Measurements from ENCODE around the gene ZIC1. TPM values are rescaled to one million over a fixed set of nuclear protein-coding genes. Genes with fewer than 3 reads are reported as not detected.

Gene ZIC1
- total and polyA plus RNA-seq, 2 of the 13 experiments (the other 11 are each of a cell fraction or from before 2014, with no cell fraction given): not detected

GRCh38 chr3:147391781-147392624 lies 17.2 kb upstream of the ZIC1 start:
- intact Hi-C loops (cut with micrococcal nuclease; ENCODE audit: unreplicated experiment): no loop called here
- in situ Hi-C loops (cut with HindIII; ENCODE audit: extremely low pct_ligation_motif_present, low pct_unique_long_range_greater_than_20kb): no loop called here
- Histone ChIP-seq H3K27me3 (ENCODE audit: control insufficient read depth in 1 of 2, insufficient read depth in 2 of 2, low read length in 2 of 2) (peaks cover 0 to 34% of the 10 kb centered on the region in 2 experiments), H3K27ac (ENCODE audit: extremely low read length, insufficient read depth, low read length) (no peak overlapping the region), H3K9ac (ENCODE audit: insufficient read depth, low read depth, low read length) (no peak overlapping the region), H3K4me2 (ENCODE audit: low read depth, low read length) (no peak overlapping the region), H3K4me1 (ENCODE audit: insufficient read depth, low read length) (no peaks in the 10 kb centered on the region), H3K4me3 (replicated peaks in 1 of 3; ENCODE audit: insufficient read depth in 1 of 3, low read depth in 2 of 3, low read length in 3 of 3) (no peak overlapping the region), H3K79me2 (ENCODE audit: insufficient read depth, low read length) (no peaks in the 10 kb centered on the region), H3K9me3 (ENCODE audit: low read length) (no peaks in the 10 kb centered on the region), H4K20me1 (ENCODE audit: insufficient read depth, low read length) (no peaks in the 10 kb centered on the region), H2AFZ (ENCODE audit: low read length) (no peak overlapping the region), H3K36me3 (replicated peaks in 1 of 2; ENCODE audit: control insufficient read depth in 1 of 2, insufficient read depth in 2 of 2, low read length in 2 of 2) (no peaks in the 10 kb centered on the region)
- DNase-seq (ENCODE audit: low spot score): no peak
- no peak for FAIRE-seq
- peak; percentile 53 for ATAC-seq
- CTCF ChIA-PET (ENCODE audit: low intra/inter-chr PET ratio, low total read pairs): no interaction called here
- POLR2A ChIA-PET: no interaction called here
- no peak for TF ChIP-seq DNMT1 (CRISPR knock-in tag; IDR thresholded peaks at IDR 0.05)
- no peak for TF ChIP-seq MED8 (CRISPR knock-in tag; IDR thresholded peaks at IDR 0.05; ENCODE audit: insufficient replicate concordance)
- TF ChIP-seq ZNF766 (CRISPR knock-in tag; IDR thresholded peaks at IDR 0.05; ENCODE audit: borderline replicate concordance): no peak
- TF ChIP-seq TRIM22 (IDR thresholded peaks at IDR 0.05): no peak
- TF ChIP-seq CHD2 (IDR thresholded peaks at IDR 0.05; ENCODE audit: low read depth, low read length): no peak
- no peak for TF ChIP-seq KAT2B (IDR thresholded peaks at IDR 0.05; ENCODE audit: borderline replicate concordance, low read depth, low read length)
- no peak for TF ChIP-seq SRY (CRISPR knock-in tag; IDR thresholded peaks at IDR 0.05)
- no peak for TF ChIP-seq SSRP1 (CRISPR knock-in tag; IDR thresholded peaks at IDR 0.05)
- TF ChIP-seq HOXA7 (CRISPR knock-in tag; IDR thresholded peaks at IDR 0.05): no peak
- TF ChIP-seq RNF2 (conservative IDR thresholded peaks at IDR 0.05; ENCODE audit: low read depth): no peak
- no peak for TF ChIP-seq ZNF609 (CRISPR knock-in tag; IDR thresholded peaks at IDR 0.05; ENCODE audit: borderline replicate concordance)
- no peak for TF ChIP-seq MLLT10 (CRISPR knock-in tag; IDR thresholded peaks at IDR 0.05)
- no peak for TF ChIP-seq WIZ (CRISPR knock-in tag; IDR thresholded peaks at IDR 0.05)
- BruUV-seq (replicated peaks): no TSS peak
- 56% methylated on average over 32 of the region's 51 CpGs for WGBS (ENCODE audit: low lambda C conversion rate)
